Heart left ventricle (tissue), 16 donors: ENCODE results near the gene TAP1. TPM values are rescaled to one million over a fixed set of nuclear protein-coding genes. Genes with fewer than 3 reads are reported as not detected.

ENCODE experiments used
- ATAC-seq, 4 donors: fragments of 200-7000 bp; cut with Tn5 transposase; one replicate each; pipeline ENCODE4 v1.9.1; 2020 to 2022; ENCODE audit warnings: moderate library complexity in 4 of 4, mild to moderate bottlenecking in 3 of 4, moderate number of reproducible peaks in 1 of 4
- DNase-seq, 5 donors: peaks; one replicate each; pipeline ENCODE4 v3.0.0-alpha.2; 2020
- H3K27ac ChIP-seq, 12 donors: fragments of 200-600 bp; sonication (generic) in 4 of 12; one replicate each; pipeline versions ENCODE4 v1.5.0 to v1.8.0; 2016 to 2022; ENCODE audit warnings: mild to moderate bottlenecking in 2 of 12
- H3K27me3 ChIP-seq, 9 donors: fragments of 200-600 bp; sonication (generic) in 2 of 9; one replicate each; pipeline versions ENCODE4 v1.5.1 to v1.8.0; 2016 to 2022; ENCODE audit warnings: mild to moderate bottlenecking in 3 of 9
- H3K36me3 ChIP-seq, 9 donors: fragments of 200-600 bp; sonication (generic) in 2 of 9; one replicate each; pipeline versions ENCODE4 v1.5.0 to v1.8.0; 2018 to 2022; ENCODE audit warnings: mild to moderate bottlenecking in 2 of 9
- H3K4me1 ChIP-seq, 12 donors: fragments of 200-600 bp; sonication (generic) in 4 of 12; one replicate each; pipeline versions ENCODE4 v1.5.0 to v1.8.0; 2016 to 2022; ENCODE audit warnings: mild to moderate bottlenecking in 3 of 12
- H3K4me3 ChIP-seq, 12 donors: fragments of 200-600 bp; sonication (generic) in 4 of 12; one replicate each; pipeline versions ENCODE4 v1.5.0 to v1.8.0; 2017 to 2022; ENCODE audit warnings: mild to moderate bottlenecking in 9 of 12, moderate library complexity in 4 of 12
- H3K9me3 ChIP-seq, 12 donors: fragments of 200-600 bp; sonication (generic) in 4 of 12; one replicate each; pipeline versions ENCODE4 v1.5.0 to v1.8.0; 2016 to 2022; ENCODE audit warnings: mild to moderate bottlenecking in 1 of 12
- CTCF ChIP-seq, 12 donors: fragments of 200-600 bp; sonication (generic) in 4 of 12; IDR thresholded peaks; one replicate each; pipeline versions ENCODE4 v1.5.0 to v1.8.0; 2018 to 2022; ENCODE audit warnings: antibody characterized with exemption in 12 of 12, mild to moderate bottlenecking in 5 of 12
- POLR2A ChIP-seq, 2 donors: fragments of 450-650 bp; IDR thresholded peaks; one replicate each; pipeline ENCODE4 v1.6.1; 2017; ENCODE audit warnings: antibody characterized with exemption in 2 of 2, mild to moderate bottlenecking in 2 of 2, moderate library complexity in 2 of 2
- WGBS, 4 donors: extraction: QIAGEN DNeasy Blood & Tissue Kit in 2 of 4; methylation state at CpG; one replicate each; pipeline versions ENCODE4 v1.1.5 to v1.1.7; 2013 to 2018; 5-methylcytosine and 5-hydroxymethylcytosine counted together
- intact Hi-C, 10 donors: fragments of 100-400 bp; cut with DNase I; formaldehyde crosslinking; loops; one replicate each; pipeline versions ENCODE4 v1.11.1 to v1.14.2; 2022
- polyA plus RNA-seq, 2 donors: library from polyadenylated mRNA; stranded (reverse); fragments of 200-250 nt; gene quantifications; one replicate each; pipeline ENCODE4 v1.2.3, GENCODE V29; 2013
- total RNA-seq, 9 donors: library from RNA; depleted of rRNA in 2 of 9; stranded (reverse); fragments of >200 nt in 2 of 9; fragmentation: NEBNext Ultra II Directional in 3 of 9; extraction: Animal tissue kit (Norgen Biotek cat#: 25700) in 3 of 9; gene quantifications; one replicate each; pipeline versions ENCODE4 v1.1.0 to v1.2.4, GENCODE V29; 2016 to 2023
- donor health status: ischemic (EF 13 %, LVEDD 7.1; RV severe dilation, severe dysfunction).
- donor health status: healthy with polysubstance abuse.
- donor health status: DM: no; HTN: yes; CAD: no.
- donor health status: DM: no; HTN: no; CAD: no.
- donor health status: ischemic (EF 25% LVEDD 6.9; RV normal size, moderate dysfunction).
- donor health status: ischemic (EF 25% LVEDD 5.7; RV mildly dilated, moderate dysfunction).
- donor health status: healthy.
- donor health status: DM: yes; HTN: yes; CAD: no.
- donor health status: ischemic (EF 35%, LVEDD 5.7; RV mildly dilated, moderate dysfunction).
- donor health status: nonischemic (EF 11% LVEDD 7.7; RV severe dilation, severe dysfunction).
- donor health status: DM: yes; HTN: yes; CAD: no.
- donor health status: PGD.
- donor health status: ischemic (EF 29% LVEDD 5.4; RV normal size, mild dysfunction).
- donor health status: nonischemic (EF 23%, LVEDD 6.1; RV moderate dilation, normal function).

The TAP1 gene
- total and polyA plus RNA-seq, 11 donors, result 15.1 to 207 (median 21.6) TPM

DNA sequence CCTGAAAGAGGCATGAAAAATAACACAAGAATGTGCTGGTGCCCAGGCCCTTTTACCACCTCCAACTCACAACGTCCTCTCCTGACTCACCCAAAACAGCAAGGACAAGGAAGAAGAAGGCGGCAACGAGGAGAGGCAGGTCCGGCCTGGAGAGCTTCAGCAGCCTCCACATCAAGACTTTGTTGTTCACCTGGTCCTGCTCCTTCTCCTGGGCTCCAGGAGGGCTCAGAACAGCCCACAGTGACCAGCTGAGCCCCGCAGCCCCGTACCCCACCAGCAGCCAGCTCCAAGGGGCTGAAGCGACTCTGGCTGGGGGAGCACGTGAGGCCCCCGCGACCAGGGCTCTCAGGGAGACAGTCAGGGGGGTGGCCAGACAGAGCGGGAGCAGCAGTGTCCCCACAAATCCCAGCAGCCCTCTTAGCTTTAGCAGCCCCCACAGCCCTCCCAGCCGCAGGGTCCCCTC lies 15.8 kb downstream of the TAP1 start:
- peak overlapping the region; percentile 60 to 96 (median 78) for H3K4me3 ChIP-seq
- no peaks in the 10 kb centered on the region for H3K9me3 ChIP-seq
- intact Hi-C loops, result loop anchor here in 8 of 10 donors (1.0 to 5.0 kb wide), 8 partner anchors 15 to 35 kb away; partner anchors contain the start of genes PSMB9 (in 5 of the 8) and TAP1 (in 2 of the 8)
- ATAC-seq (no peak), DNase-seq (no peak)
- H3K27ac ChIP-seq, result peak overlapping the region; percentile 69 to 100 (median 96)
- peaks cover 0 to 59% (median 16%) of the 10 kb centered on the region in 12 donors for H3K4me1 ChIP-seq
- TF ChIP-seq POLR2A (IDR thresholded peaks at IDR 0.05), result no peak
- TF ChIP-seq CTCF (IDR thresholded peaks at IDR 0.05), result no peak
- peaks cover 0 to 76% (median 51%) of the 10 kb centered on the region in 9 donors for H3K36me3 ChIP-seq
- no peaks in the 10 kb centered on the region for H3K27me3 ChIP-seq
- 23 to 67% (median 42%) methylated on average over 4 to 12 of the region's 12 CpGs for WGBS, 4 donors

GRCh38 chr6:32836873-32837272 lies 16.6 kb downstream of the TAP1 start:
- TF ChIP-seq CTCF (IDR thresholded peaks at IDR 0.05) (no peak), POLR2A (IDR thresholded peaks at IDR 0.05) (no peak)
- H3K4me1 ChIP-seq, result peaks cover 0 to 52% (median 12%) of the 10 kb centered on the region in 12 donors
- H3K27me3 ChIP-seq, result no peaks in the 10 kb centered on the region
- 92 to 96% (median 94%) methylated on average over 2 of the region's 2 CpGs for WGBS, 4 donors
- ATAC-seq (no peak), DNase-seq (no peak)
- H3K27ac ChIP-seq, result no peak overlapping the region
- intact Hi-C loops, result loop anchor here in 2 of 10 donors (5.0 kb wide), 1 partner anchor 35 kb away; no protein-coding TSS in a partner anchor
- peaks cover 0 to 76% (median 48%) of the 10 kb centered on the region in 9 donors for H3K36me3 ChIP-seq
- H3K4me3 ChIP-seq, result peak overlapping the region in 1 of 12 donors; percentile 69
- no peaks in the 10 kb centered on the region for H3K9me3 ChIP-seq

GRCh38 chr6:32835167-32835893 lies 18.2 kb downstream of the TAP1 start:
- no peak for DNase-seq
- H3K9me3 ChIP-seq, result no peaks in the 10 kb centered on the region
- WGBS, 4 donors, result 94 to 95% (median 94%) methylated on average over 16 of the region's 16 CpGs
- H3K27ac ChIP-seq, result no peak overlapping the region
- no peak overlapping the region for H3K4me3 ChIP-seq
- H3K4me1 ChIP-seq, result peaks cover 0 to 36% (median 10%) of the 10 kb centered on the region in 12 donors
- intact Hi-C loops, result loop anchor here in 2 of 10 donors (5.0 kb wide), 1 partner anchor 37 kb away; no protein-coding TSS in a partner anchor
- no peak for ATAC-seq
- TF ChIP-seq CTCF (IDR thresholded peaks at IDR 0.05) (no peak), POLR2A (IDR thresholded peaks at IDR 0.05) (no peak)
- H3K27me3 ChIP-seq, result no peaks in the 10 kb centered on the region
- peaks cover 3 to 76% (median 49%) of the 10 kb centered on the region in 9 donors for H3K36me3 ChIP-seq

- ATAC-seq (no peak), DNase-seq (no peak)
- H3K27ac ChIP-seq, result no peak overlapping the region
- TF ChIP-seq CTCF (IDR thresholded peaks at IDR 0.05) (no peak), POLR2A (IDR thresholded peaks at IDR 0.05) (no peak)
- 71 to 83% (median 80%) methylated on average over 5 of the region's 5 CpGs for WGBS, 4 donors
- H3K4me1 ChIP-seq, result peaks cover 0 to 27% (median 8%) of the 10 kb centered on the region in 12 donors
- intact Hi-C loops, result loop anchor here in 1 of 10 donors (5.0 kb wide), 1 partner anchor 34 kb away; no protein-coding TSS in a partner anchor
- H3K4me3 ChIP-seq, result no peak overlapping the region
- H3K9me3 ChIP-seq, result no peaks in the 10 kb centered on the region
- peaks cover 5 to 87% (median 62%) of the 10 kb centered on the region in 9 donors for H3K36me3 ChIP-seq
- H3K27me3 ChIP-seq, result no peaks in the 10 kb centered on the region
Measured at GRCh38 chr6:32833664-32834063, 19.8 kb downstream of the TAP1 start.
